Endothelial cell (in vitro differentiated cells): ENCODE results near the gene FGD3. TPM values are rescaled to one million over a fixed set of nuclear protein-coding genes. Genes with fewer than 3 reads are reported as not detected.

Source experiments
- DNase-seq: peaks from one replicate; pipeline ENCODE4 v3.0.0; 2021; ENCODE audit warnings: low spot score
- H3K27ac Mint-ChIP-seq: one replicate; pipeline ENCODE4 v1.8.0; 2021; ENCODE audit warnings: mixed read lengths, inconsistent platforms; ENCODE audit not compliant: unreplicated experiment
- H3K27me3 Mint-ChIP-seq: one replicate; pipeline ENCODE4 v1.8.0; 2021; ENCODE audit warnings: mild to moderate bottlenecking, moderate library complexity, mixed read lengths, inconsistent platforms; ENCODE audit not compliant: unreplicated experiment
- H3K36me3 Mint-ChIP-seq: one replicate; pipeline ENCODE4 v1.8.0; 2021; ENCODE audit warnings: mild to moderate bottlenecking, low read depth, mixed read lengths, inconsistent platforms; ENCODE audit not compliant: unreplicated experiment
- H3K4me1 Mint-ChIP-seq: one replicate; pipeline ENCODE4 v1.8.0; 2021; ENCODE audit warnings: mild to moderate bottlenecking, mixed read lengths, inconsistent platforms; ENCODE audit not compliant: unreplicated experiment
- H3K4me3 Mint-ChIP-seq: one replicate; pipeline ENCODE4 v1.8.0; 2021; ENCODE audit warnings: mild to moderate bottlenecking, mixed read lengths, inconsistent platforms; ENCODE audit not compliant: unreplicated experiment
- H3K9me3 Mint-ChIP-seq: one replicate; pipeline ENCODE4 v1.8.0; 2021; ENCODE audit warnings: mixed read lengths, inconsistent platforms; ENCODE audit not compliant: unreplicated experiment
- CTCF ChIP-seq: fragments of 200-600 bp; sonication (generic); IDR thresholded peaks from one replicate; pipeline ENCODE4 v1.5.0; 2021; ENCODE audit warnings: antibody characterized with exemption; ENCODE audit not compliant: unreplicated experiment
- total RNA-seq: library from RNA; stranded (reverse); fragmentation: NEBNext Ultra II Directional; extraction: Animal tissue kit (Norgen Biotek cat#: 25700); gene quantifications from one replicate; pipeline ENCODE4 v1.2.1, GENCODE V29; 2021; ENCODE audit not compliant: unreplicated experiment

The FGD3 gene
- total RNA-seq, 1 donor from 2014 or later = 1.1 TPM

GRCh38 chr9:93072383-93072795 lies 125.1 kb downstream of the FGD3 start:
- no peak for TF ChIP-seq CTCF
- DNase-seq = no peak
- no peaks in the 10 kb centered on the region for H3K4me1 Mint-ChIP-seq
- H3K27ac Mint-ChIP-seq = no peak overlapping the region
- no peak overlapping the region for H3K4me3 Mint-ChIP-seq
- H3K36me3 Mint-ChIP-seq = no peaks in the 10 kb centered on the region
- peaks cover 1% of the 10 kb centered on the region for H3K27me3 Mint-ChIP-seq
- no peaks in the 10 kb centered on the region for H3K9me3 Mint-ChIP-seq

GRCh38 chr9:93076101-93076791 lies 128.9 kb downstream of the FGD3 start:
- H3K36me3 Mint-ChIP-seq = no peaks in the 10 kb centered on the region
- H3K4me1 Mint-ChIP-seq = no peaks in the 10 kb centered on the region
- no peaks in the 10 kb centered on the region for H3K9me3 Mint-ChIP-seq
- no peaks in the 10 kb centered on the region for H3K27me3 Mint-ChIP-seq
- DNase-seq = no peak
- no peak overlapping the region for H3K4me3 Mint-ChIP-seq
- TF ChIP-seq CTCF = no peak
- H3K27ac Mint-ChIP-seq = no peak overlapping the region

- H3K9me3 Mint-ChIP-seq = no peaks in the 10 kb centered on the region
- no peaks in the 10 kb centered on the region for H3K27me3 Mint-ChIP-seq
- H3K36me3 Mint-ChIP-seq = no peaks in the 10 kb centered on the region
- TF ChIP-seq CTCF = no peak
- H3K27ac Mint-ChIP-seq = no peak overlapping the region
- H3K4me1 Mint-ChIP-seq = no peaks in the 10 kb centered on the region
- no peak overlapping the region for H3K4me3 Mint-ChIP-seq
- DNase-seq = no peak
Measured at GRCh38 chr9:93076792-93077128, 129.4 kb downstream of the FGD3 start.

- Mint-ChIP-seq H3K4me1 (no peaks in the 10 kb centered on the region), H3K27ac (no peak overlapping the region), H3K4me3 (no peak overlapping the region), H3K36me3 (no peaks in the 10 kb centered on the region), H3K9me3 (no peaks in the 10 kb centered on the region), H3K27me3 (no peaks in the 10 kb centered on the region)
- DNase-seq = no peak
- TF ChIP-seq CTCF = no peak
Measured at GRCh38 chr9:93077367-93077766, 130.0 kb downstream of the FGD3 start.

GRCh38 chr9:93077811-93078210 lies 130.5 kb downstream of the FGD3 start:
- Mint-ChIP-seq H3K27ac (no peak overlapping the region), H3K9me3 (no peaks in the 10 kb centered on the region), H3K36me3 (no peaks in the 10 kb centered on the region), H3K4me1 (no peaks in the 10 kb centered on the region), H3K4me3 (no peak overlapping the region), H3K27me3 (no peaks in the 10 kb centered on the region)
- no peak for TF ChIP-seq CTCF
- no peak for DNase-seq
